Stimulated activated CD8-positive, alpha-beta memory T cell treated with anti-CD3 and anti-CD28 coated beads, Interleukin-7, amount 100 ng/mL, for 1 hour (primary cell): ENCODE measurements around the gene ADAM12.

Source experiments
- DNase-seq, 2 donors: peaks; one replicate each; pipeline ENCODE4 v3.0.0-alpha.2; 2020; ENCODE audit warnings: low read depth in 2 of 2

The ADAM12 gene

DNA sequence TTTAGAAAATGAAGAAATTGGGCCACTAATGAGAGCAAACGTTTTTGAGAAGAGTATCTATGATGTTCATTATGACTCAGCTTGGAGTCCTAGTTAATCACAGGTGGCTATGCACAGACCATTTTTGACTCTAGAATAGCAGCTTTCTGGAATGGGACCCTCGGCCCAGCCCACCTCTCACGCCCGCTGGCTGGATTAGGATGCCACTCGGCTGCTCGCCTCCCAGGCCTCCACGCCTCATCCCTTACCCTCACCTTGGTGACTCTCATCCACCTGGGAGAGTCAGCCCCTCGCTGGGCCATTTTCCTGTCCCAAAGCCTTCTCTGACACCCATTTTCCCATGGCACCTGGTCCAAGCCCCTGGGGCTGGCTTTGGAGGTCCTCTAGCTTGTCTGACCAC is 173.6 kb downstream of the ADAM12 start:
- no peak for DNase-seq

DNA sequence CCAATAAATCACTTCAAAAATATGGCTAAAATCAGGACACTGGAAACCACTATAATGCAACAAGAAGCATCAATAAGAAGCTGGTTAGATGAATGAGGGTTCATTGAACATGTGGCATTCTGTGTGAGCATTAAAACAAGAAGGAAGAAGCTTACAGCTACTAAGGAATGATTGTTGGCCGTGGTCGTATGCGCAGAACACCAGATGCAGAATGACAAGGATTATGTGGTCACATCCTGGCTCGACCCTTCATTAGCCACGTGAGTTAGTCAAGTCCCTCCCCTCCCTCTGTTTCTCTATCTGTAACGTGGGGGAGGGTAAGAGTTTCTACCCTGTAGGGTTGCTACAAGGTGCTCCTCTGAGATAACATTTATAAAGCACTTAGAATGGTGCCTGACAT is 174.3 kb downstream of the ADAM12 start:
- DNase-seq = no peak

DNA sequence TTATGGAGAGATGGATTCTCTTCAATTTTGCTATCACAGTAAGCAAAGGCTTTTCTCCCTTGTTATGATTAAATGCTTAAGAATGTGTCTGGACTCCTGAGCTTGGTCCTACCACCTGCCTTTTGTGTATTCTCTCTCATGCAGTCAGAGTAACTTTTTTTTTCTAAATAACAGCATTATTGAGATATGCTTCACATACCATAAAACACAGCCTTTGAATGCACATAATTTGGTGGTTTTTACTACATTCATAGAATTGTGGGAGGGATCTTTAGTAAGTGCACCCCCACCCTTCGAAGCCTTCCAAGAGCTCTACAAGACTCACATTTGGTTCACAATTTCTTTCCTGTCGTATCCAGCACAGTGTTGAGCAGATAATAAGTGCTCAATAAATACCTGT is 175.5 kb downstream of the ADAM12 start:
- DNase-seq = no peak

DNA sequence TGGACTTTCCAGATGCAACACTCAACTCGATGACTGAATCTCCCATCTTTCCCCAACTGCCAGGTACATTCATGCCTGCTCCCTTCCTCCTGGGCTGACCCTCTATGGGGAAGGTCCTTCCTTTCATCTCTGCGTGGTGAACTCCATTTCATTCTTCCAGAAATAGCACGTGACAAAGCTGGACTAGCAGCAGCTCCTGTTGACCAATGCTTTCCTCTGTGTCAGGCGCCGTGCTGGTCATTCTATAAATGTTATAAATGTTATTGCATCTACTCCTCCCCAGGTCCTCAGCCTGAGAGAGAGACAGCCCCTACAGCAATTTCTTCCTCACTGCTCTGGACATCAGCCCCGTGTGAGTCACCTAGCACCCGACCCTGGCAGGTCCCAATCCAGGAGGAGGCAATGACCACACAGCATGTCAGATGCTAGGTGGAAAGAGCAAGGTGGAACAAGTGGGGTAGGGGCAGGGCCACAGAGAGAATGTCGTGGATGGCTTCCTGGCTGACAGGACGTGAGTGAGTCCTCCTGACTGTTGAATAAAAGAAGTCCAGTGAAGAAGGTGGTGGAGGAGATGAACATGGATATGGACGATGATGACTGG is 178.1 kb downstream of the ADAM12 start:
- DNase-seq = no peak

DNA sequence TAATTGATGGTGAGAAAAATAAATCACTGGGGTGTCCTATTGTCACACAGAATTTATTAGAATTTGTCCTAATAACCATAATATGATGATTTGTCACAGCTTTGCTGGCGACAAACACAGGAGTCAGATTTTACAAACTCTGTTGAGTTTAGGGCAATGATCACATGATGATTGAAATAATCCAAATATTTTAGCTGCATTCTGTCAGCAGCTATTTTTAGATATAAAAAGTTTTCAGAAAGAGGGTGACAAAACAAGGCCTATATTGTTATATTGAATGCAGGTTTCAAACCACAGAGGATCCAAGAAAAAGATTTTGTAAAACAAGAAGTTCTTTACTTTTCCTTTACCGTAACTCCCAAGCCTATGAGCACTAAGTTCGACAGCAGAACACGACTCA is 178.8 kb downstream of the ADAM12 start:
- DNase-seq = no peak

DNA sequence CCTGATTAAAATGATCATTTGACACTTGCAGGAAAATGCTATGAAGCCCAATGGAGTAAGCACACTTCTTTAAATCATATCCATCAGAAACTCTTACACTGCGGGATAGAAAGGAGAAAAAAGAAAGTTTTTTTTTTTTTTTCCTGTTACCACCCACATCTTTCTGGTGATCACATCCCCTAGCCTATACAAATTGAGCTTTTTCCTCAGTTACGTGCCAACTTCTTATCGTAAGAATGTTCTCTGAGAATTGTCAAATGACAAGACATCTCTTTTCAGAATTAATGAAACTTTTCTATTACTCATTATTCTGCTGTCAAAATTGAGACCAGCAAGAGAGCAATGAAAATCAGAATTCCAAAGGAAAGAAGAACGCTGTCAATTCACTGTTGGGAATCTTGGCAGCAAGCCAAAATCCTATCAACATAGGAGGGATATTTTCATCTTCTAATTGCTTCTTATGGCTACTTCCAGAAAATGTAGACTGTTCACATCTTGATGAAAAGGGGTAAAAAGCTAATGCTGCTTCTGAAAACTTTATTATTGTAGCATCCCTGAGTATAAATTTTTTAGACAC is 179.5 kb downstream of the ADAM12 start:
- no peak for DNase-seq

DNA sequence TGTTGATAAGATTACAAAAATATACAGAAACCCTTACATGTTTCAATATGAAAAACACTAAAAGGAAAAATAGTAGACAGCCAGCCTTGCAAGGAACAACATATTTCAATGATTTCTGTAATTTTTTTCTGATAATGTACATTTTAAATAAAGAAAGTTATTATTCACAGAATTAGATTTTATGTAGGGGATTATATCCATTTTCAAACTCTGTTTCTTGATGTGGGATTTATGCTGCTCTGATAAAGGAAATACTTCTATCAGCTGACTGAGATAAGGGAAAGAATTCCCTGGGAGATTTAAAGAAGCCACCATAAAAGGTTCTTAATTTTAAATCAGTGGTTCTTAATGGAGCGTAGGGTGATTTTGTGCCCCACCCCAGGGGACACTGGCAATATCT is 180.4 kb downstream of the ADAM12 start:
- no peak for DNase-seq

DNA sequence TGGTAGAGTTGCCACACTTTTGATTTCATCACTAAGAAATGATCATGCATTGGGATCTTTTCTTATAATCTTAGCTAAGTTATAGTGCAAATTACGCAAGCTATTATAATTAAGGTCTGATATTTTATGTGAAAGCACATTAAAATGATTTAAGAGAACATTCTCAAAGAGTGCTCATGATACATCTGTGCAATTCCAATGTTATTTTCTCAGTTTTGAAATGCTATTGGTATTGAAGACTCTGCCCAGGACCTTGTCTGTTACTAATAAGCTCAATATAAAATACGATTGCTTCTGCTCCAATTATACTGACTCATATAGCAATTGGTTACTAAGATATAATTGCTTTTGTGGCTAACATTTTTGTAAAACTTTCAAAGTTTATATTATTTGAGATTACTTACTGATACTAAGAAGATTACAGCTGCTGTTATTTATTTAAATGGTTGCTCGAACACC is 180.9 kb downstream of the ADAM12 start:
- no peak for DNase-seq

DNA sequence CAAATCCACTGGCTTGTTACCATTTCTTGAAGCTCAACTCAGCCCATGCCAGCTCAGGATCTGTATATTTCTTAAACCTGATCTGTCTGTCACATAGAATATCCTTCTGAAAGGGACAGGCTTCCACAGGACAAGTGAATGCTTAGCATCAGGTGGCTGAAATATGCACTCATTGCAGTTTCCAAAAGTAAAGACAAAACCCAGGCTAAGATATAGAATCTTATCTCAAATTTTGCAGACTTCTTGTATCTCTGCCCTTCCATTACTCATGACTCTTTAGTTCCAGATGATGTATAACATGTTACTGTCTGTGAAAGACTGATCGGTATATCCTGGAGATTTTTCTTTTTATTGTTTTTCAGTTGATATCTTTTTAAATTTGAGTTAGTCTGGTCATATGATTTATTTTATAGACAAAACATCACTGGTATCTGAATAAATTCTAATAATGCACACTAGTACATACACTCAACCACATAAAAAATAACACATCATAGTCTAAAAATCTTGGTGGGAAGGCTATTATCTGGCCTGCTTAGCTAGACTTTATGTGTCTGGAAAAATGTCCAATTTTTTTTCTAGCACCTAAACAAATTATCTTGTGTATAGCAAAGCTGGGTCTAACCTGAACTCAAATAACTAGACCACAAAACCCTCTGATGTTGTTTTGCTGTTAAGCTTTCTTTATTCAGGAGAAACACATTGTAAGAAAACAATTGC is 182.6 kb downstream of the ADAM12 start:
- no peak for DNase-seq

DNA sequence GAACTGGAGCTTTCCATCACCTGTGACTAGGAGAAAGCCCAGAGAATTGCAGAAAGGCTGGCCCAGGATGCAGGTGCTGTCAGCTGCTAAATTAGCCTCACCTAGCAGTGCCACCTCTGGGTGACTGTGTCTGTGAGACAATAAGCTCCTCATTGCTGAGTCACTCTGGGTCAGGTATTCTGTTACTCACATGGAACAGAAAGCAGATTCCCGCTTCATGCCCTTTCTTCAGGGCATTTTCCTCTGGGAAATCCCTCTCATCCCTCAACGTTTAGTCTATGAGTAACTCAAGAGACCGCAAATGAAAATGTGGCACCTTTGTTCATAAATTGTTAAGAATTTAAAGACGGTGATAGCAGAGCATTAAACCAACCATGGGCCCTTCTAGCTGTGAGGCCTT is 184.0 kb downstream of the ADAM12 start:
- DNase-seq = no peak

DNA sequence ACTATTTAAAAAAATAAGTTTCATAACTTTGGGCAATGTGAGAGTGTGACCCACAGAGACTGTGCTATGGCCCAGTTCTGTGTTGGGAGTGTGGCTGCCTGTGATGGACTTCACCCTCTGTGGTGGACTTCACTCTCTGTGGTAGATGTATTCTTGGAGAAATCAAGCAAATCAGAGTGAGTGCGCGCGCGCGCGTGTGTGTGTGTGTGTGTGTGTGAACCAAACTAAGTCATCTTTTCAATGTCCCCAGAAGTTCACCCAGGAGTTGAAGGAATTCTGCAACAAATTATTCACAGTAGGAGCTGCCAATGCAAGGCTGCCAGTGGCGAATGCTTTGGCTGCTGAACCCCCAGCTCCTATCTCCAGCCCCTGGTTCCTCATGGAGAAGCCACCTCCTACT is 184.5 kb downstream of the ADAM12 start:
- no peak for DNase-seq

DNA sequence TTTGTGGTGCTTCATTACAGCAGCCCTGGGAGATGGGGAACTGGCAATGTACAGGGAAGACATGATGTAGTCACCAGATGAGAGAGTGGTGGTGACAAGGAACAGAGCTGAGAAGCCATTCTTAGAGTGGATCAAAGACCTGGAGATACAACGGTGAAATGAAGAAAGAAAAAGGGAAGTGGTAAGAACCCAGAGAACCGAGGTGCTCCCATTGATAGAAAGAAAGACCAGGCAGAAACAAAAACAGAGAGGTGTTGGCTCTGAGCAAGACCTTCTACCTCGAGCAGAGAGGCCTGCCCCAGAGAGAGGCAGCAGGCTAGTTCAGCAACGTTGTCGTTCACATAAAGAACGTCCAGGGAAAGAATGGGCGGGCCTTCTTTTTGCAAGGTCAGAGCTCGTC is 186.7 kb downstream of the ADAM12 start:
- no peak for DNase-seq

DNA sequence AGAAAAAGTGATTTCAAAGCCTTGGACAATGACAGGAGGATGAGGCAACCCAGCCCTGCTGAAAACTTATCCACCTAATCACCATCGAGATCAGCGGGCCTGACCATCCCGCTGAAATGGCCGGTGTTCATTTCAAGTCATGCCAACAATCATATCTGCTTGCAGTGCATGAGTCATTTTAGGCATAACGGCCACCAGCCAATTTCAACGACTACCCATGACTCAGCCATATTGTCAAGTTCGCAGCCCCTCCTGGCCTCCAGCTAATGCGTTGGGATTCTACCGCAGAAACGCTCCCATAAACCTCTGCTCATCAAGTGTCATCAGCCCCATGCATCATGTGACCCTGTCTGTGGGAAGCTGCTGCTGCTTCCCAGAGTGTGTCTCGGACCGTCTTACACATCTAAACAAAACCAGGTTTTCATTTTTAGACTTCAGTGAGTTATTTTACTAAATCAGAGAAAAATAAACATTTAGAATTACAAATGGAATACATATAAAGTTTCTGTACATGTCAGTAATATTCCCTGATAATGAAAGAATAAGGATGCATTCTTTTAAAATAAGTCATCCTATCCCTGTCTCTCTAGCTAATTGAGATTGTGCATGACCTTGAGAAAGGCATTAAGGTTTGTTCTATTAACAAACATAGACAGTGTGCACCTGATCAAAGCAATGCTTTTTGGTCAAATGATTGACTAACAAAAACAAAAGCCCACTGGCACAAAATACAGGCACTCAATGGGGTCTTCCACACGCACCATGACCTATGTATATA is 188.9 kb downstream of the ADAM12 start:
- DNase-seq = no peak

DNA sequence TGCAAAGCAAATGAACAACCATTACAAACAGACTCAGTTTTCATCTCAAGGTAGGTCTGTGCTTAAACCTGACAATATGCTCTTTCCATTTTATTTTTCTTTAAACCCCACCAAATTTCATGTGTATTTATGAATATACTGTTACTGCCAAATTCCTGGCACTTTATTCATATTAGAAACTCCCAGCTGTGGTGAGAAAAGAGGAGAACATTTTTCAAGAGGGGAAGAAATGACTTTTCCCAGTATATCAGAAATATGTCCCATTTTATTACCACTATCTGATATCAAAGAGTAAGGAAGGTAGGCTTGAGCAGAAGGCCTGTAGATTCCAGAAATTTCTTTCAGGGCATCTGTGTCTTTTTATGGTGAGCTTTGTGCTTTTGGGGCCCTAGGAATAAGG is 189.6 kb downstream of the ADAM12 start:
- no peak for DNase-seq

DNA sequence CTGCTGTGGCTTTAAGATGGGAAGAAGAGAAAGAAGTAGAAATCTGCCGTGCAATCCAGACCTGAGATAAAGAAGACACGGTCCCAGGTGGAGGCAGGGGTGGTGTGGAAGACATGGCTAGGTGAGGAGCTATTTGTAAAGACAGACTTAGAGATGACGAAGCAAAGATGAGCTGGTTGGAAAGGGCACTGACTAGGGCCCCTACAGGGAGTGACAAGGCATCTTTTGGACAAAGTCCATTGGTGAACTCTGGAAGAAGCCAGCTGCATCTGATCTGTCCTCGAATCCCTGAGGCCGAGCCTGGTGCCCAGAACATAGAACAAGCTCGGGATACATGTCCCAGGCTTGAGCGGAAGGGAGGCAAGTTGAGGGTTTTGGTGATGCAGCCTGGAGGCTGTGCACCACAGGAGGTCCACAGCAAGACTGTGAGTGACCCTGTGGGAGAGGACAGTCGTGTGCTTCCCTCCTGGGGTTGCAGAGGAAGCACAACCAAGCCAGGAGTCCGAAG is 191.2 kb downstream of the ADAM12 start:
- DNase-seq = no peak

DNA sequence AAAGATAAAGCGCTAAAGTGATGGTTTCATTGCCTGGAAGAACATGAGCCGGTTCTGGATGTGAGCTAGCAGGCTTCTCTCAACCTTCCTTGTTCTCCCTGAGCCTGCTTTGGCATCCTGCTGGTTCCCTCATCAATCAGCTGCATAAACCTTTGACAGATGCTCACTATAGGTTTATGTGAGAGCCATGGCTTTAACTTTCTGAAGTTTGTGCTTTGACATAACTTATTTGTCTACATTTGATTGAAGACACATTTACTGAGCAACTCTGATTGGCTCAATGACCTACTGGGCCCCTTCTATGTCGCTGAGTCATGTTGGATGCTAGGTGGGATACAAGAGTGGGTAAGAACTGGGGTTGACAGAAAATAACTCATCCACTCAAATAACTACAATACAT is 192.0 kb downstream of the ADAM12 start:
- no peak for DNase-seq

DNA sequence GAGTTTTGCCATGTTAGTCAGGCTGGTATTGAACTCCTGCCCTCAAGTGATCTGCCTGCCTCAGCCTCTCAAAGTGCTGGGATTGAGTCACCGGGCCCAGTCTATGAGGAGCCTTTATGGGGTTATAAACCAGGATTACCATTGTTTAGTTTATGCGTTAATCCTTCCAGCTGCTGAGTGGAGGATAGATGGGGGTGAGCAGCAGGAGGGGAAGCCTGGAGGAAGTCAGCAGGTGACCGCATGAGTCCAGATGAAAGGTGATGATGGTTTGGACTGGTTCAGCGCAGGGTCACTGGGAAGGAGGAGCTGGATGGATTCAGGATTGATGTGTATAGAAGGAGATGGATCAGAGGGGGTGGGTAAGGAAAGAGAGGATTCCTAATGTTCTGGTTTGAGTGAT is 197.1 kb downstream of the ADAM12 start:
- no peak for DNase-seq

DNA sequence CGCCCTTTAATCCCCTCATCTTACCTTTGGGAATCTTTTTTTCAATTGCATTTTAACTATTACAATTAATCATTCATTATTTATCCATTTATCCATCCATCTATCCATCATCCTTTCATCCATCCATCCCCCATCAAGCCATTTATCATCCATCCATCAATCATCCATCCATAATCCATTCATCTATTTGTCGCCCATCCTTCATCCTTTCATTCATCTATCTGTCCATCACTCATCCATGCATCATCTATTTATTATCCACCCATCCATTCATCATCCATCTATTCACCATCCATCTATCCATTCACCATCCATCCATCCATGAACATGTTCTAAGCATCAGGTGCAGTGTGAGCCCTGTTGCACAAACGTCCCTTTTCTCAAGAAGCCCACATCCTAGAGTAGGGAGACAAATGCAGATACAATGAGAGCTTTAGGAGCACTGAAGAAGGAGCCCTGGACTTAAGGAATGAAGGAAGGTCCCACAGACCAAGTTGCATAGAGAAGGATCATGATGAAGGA is 199.5 kb downstream of the ADAM12 start:
- DNase-seq = no peak

DNA sequence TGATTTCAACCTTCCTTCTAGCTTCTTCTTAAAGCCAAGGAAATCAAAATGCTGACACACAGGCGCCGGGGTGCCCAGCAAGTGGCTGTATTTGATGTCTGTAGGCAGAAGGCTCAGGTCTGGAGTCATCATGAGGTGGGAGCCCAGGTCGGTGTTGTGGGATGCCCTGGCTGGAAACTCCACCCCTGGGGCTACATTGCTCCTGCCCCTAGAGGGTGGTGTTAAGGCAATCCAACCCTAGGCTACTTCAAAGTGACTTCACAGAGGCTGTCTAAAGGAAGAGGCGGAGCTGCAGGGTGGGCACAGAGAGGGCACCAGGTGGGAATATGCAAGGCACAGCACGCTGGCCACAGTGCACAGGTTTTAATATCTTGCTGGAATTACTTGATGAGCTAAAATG is 200.9 kb downstream of the ADAM12 start:
- DNase-seq = no peak

DNA sequence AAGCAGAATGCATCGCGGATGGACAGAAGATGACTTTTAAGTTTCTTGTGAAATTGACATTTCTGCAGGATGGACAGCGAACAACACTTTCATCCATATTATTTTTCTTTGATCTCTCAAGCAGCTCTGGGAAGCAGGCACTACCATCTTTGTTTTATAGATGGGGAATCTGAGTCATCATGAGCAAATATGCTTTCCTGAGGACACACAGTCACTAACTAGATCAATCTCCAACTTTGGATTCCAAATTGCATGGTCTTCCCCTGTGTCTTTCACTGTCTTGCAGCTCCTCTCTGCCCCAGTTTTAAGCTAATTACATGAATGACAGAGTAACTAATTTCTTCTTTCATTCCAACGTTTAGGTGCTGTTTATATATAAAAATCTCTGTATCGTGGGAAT is 201.5 kb downstream of the ADAM12 start:
- no peak for DNase-seq

DNA sequence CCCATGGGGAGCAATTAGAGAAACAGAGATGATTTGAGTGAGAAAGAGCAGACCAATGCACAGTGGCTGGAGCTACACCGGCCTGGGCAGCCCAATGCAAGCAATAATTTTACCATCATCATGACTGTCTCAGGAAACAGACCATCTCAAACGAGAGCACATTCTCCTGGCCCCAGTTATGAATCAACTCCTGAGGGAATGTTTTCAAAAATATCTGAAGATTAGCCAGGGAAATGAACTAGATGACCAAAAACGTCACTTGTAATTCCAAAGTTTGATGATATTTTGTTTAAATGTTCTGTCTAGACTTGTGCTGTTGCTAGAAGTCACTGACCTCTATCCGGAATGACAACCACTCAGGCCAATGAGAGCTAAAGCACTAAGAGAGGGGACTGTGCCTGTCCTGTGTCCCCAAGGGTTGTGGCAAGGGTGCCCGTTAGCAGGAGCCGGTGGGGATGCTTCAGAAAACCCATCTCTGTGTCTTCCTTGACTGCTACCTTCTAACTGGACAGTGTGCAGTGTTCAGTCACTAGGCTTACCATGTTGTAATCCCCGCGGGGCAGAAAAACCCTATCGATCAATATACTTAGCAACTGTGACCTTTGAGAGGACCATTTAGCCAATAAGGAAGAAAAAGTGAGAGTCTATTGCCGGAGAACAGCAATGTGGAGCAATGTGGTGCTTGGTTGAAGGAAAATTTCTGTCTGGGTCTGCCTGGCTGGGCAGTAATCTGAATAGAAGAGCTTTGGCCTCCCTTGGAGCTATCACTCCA is 202.4 kb downstream of the ADAM12 start:
- no peak for DNase-seq
